ENCODE results near the gene USP25.

Gene USP25, protein sequence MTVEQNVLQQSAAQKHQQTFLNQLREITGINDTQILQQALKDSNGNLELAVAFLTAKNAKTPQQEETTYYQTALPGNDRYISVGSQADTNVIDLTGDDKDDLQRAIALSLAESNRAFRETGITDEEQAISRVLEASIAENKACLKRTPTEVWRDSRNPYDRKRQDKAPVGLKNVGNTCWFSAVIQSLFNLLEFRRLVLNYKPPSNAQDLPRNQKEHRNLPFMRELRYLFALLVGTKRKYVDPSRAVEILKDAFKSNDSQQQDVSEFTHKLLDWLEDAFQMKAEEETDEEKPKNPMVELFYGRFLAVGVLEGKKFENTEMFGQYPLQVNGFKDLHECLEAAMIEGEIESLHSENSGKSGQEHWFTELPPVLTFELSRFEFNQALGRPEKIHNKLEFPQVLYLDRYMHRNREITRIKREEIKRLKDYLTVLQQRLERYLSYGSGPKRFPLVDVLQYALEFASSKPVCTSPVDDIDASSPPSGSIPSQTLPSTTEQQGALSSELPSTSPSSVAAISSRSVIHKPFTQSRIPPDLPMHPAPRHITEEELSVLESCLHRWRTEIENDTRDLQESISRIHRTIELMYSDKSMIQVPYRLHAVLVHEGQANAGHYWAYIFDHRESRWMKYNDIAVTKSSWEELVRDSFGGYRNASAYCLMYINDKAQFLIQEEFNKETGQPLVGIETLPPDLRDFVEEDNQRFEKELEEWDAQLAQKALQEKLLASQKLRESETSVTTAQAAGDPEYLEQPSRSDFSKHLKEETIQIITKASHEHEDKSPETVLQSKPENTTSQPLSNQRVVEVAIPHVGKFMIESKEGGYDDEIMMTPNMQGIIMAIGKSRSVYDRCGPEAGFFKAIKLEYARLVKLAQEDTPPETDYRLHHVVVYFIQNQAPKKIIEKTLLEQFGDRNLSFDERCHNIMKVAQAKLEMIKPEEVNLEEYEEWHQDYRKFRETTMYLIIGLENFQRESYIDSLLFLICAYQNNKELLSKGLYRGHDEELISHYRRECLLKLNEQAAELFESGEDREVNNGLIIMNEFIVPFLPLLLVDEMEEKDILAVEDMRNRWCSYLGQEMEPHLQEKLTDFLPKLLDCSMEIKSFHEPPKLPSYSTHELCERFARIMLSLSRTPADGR

DNA sequence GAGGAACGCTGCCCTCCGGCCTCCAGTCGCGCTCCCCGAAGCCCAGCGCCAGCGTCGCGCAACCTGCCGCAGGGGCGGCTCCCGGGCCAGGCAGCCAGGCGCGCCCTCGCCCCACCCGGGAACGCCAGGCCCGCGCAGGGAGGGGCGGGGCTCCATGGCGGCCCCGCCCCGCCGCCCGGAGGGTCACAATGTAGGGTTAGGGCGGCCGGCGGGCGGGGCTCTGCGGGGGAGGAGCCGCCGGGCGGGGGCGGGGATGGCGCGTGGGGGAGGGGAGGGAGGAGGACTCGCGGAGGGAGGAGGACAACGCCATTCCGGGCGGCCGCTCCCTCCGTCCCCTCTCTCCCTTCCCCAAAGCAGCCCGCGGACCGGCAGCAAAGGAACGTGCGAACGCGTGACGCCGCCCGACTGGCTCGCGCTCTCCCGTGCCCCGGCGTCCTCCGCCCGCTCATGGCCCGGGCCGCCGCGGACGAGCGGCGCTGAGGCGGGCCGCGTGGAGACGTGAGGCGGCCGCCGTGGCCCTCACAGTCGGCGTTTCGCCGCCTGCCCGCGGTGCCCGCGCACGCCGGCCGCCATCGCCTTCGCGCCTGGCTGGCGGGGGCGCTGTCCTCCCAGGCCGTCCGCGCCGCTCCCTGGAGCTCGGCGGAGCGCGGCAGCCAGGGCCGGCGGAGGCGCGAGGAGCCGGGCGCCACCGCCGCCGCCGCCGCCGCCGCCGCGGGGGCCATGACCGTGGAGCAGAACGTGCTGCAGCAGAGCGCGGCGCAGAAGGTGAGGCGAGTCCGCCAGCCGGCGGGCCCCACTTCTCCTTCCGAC, at the start of gene USP25:
Gene USP25, plus strand, starts transcription at position 309 of the 810 bp plus-strand sequence. Its CDS starts 412 bp downstream, at position 721.
- DNase-seq, result peak; percentile 92 to 93

DNA sequence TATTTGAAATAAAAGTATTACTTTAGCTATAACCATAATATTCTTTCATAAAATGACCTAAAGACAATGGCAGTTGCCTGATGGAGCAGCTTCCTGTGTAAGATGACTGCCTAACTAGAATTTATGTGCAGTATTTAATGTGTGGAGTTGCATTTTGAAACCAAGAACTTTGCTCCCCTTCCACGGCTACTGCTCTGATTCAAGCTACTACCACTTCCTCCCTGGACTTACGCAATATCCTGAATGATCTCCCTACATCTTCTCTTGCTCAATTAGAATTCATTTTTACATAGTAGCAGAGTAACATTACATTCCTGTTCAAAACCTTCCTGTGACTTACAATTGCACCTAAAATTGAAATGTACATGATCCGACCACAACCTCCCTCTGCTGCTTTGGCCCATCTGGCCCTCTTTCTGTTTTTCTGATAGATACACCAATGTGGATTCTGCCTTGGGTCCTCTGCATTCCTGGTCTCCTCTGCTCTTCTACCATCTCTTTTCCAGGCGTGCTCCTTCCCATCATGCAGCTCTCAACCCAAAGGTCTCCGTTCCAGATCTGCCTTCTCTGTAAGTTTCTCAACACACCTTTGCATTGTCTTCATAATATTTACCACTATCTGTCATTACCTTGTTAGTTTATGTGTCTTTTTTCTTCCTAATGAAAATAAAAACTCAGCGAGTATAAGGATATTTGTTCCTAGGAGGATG, 47.4 kb upstream of the USP25 start:
- no peak for DNase-seq

DNA sequence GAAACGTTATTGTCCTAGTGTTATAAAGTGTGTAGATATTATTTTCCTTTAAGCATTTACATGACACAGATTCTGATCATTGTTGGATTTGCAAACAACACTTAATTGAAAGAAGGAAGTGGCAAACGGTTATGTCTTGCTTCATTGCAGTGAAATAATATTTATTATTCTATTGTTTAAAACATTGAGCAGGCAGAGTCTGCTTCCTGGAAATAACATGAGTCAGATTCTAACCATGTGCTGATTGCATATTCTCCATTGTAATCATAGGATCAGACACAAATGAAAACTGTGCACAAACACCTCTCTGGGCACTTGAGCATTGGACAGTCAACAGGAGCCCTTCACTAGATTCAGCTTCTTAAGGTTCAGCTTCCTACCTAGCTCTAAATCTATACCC, 46.8 kb upstream of the USP25 start:
- no peak for DNase-seq

DNA sequence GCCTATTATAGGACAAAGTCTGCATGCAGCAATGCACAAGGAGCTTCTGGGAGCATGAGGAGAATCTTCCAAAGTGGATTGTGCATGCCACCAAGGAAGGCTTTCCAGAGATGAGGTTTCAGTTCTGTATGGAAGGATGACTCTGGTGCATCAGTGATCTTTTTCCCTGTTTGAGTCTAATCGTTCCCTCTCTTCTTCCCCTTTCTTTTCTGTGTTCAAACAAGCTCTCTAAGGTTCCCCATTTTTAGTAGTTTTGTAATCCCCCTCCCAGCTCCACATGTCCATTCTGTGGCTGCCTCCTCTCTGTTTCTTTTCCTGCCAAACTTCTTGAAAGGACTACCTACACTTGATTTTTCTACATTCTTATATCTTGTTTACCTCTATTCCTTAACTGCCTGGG, 43.3 kb upstream of the USP25 start:
- DNase-seq, result no peak

DNA sequence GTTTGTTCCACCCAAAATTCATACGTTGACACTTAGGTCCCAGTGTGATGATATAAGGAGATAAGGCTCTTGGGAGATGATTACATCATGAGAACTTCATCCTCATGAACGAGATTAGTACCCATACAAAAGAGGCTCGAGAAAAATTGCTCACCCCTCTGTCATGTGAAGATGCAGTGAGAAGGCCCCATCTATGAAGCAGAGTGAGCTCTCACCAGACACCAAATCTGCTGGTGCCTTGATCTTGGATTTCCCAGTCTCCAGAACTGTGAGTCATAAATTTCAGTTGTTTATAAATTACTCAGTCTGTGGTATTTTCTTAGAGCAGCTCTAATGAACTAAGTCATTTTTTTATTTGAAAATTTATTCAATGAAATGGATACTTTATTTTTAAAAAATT, 42.6 kb upstream of the USP25 start:
- DNase-seq, result no peak

DNA sequence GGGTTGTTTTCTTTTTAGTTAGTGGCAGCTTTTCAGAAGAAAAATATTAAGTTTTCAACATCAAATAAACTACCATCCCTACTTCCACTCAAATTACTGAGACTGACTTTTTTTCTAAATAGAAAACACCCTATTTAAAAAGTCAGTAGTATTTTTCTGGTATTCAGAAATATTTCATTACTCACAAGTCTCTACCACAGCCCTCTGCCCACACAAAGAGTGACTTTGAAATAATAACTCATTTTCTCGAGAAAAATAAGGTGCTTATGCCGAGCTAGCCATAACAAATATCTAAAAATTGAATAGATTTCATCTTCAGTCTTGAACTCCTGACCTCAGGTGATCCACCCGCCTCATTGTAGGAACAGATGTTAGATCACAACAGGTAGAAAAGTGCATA, 41.8 kb upstream of the USP25 start:
- no peak for DNase-seq

DNA sequence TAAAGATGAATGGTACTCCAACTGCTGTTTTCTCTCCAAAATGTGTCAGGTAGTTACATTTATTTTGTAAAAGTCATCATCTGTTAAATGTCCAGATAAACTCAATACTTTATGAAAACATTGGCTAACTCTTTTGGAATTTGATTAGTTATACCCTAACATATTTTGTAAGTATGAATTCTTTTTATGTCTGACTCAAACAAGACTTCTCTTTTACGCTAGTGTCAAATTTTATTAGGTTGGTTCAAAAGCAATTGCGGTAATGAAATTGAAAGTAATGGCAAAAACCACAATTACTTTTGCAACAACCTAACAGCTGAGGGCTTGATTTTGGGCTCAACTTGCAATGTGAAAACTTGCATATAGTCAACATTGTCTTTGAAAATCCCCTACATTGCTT, 41.0 kb upstream of the USP25 start:
- DNase-seq, result no peak

DNA sequence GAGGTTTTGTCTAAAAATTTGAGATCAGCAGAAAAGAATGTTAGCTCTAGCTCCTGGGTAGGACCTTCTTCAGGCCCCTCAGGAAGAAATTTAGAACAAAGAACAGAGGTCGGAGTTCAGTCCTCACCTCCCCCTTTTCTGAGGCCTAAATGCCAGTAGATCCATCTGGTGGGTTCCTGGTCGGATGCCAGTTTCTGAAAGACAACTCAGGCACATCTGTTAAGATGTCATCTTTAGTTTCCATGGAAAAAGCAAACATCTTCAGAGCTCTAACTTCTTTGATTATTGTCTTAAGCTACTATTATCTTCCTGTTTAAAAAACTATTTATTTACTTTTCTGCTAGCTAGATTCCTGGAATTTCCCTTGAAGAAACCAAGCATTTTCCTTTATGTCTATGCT, 37.1 kb upstream of the USP25 start:
- no peak for DNase-seq

DNA sequence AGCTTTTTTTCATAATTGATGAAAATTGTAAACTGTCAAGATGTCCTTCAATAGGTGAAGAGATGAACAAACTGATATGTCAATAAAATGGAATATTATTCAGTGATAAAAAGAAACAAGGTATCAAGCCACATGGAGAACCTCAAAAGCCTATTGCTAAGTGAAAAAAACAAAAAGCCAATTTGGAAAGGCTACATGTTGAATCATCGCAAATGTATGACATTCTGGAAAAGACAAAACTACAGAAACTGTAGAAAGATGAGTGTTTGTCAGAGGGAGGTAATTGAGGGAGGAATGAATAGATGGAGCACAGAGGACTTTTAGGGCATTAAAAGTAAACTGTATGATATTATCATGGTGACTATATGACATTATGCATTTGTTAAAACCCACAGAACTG, 34.5 kb upstream of the USP25 start:
- DNase-seq, result no peak

DNA sequence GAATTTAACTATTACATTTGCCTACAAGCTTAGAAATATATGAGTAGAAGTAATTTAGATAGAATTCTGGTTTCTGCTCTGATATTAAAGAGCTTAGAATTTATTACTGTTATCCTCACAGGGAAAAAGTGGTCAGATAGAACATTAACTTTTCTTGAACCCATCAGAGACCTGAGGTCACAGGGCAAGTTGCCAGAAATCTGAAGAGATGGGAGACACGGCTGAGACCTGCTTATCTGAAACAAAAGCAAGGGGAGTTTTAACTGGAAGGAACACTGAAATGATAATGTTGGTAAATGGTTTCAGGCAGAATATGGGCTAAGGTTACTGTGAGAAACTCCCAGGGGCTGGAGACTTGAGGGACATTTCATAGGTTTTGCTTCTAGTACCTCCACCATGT, 28.0 kb upstream of the USP25 start:
- DNase-seq, result no peak

DNA sequence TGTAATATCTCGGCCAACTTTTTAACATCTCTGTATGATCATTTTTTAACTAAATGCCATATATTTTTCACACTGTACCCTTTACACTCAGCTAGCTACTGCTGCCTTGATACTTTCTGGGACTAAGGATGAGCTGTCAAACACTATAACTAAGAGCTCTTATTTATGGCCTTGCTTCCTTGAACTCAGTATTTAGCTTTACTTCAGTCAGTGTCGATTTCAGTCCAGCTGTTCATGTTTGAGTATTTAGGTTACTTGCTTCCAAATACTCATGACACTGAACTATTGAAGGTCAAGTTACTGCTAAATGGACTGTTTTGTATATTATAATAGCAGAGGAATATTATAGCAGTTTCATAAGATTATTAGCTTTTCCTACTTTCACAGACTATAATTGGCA, 25.9 kb upstream of the USP25 start:
- DNase-seq, result no peak

DNA sequence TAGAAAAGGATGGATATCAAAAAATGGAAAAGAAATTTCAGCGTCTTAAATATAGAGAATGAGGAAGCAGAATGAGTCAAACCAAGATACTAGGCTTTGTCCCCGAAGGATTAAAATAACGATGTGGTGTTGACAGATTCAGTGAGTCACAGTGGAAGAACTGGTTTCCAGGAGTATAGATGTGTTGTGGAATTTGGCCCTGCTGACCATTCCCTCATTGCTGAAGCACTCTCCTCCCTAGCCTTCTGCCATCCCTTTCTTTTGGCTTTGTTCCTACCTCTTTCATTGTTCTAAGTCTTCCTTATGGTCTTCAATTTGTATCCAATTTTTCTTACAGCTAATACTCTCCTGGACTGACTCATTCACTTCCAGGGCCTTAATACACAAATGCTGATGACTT, 23.1 kb upstream of the USP25 start:
- no peak for DNase-seq

DNA sequence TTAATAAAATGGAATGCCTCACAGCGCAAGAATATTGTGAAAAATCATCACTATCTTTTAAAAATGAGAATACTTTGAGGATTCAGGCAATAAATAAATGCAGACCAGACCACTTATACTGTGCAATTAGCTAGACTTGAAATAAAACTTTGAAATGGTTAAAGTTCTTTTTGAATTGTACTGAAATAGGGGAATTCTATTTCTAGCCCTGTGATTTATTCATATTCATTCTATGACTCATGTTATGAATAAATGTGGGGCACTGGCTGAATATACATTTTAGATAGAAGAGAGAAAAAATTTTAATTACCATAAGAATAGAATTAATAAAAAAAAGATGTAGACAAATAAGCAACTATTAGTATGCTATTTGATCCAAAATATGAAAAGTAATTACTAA, 16.4 kb upstream of the USP25 start:
- no peak for DNase-seq

DNA sequence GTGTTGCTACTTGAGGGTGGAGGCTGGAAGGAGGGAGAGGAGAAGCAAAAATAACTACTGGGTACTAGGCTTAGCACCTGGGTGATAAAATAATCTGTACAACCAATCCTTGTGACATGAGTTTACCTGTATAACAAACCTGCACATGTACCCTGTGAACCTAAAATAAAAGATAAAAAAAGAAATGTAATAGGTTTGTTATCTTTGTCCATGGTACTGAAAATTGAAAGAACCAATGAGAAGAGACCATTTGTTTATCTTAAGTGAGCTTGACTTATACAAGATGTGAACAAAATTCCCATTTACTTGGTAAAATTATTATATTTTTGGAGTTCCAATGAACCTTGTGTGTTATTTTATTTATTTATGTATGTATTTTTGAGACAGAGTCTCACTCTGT, 11.1 kb upstream of the USP25 start:
- DNase-seq, result no peak

DNA sequence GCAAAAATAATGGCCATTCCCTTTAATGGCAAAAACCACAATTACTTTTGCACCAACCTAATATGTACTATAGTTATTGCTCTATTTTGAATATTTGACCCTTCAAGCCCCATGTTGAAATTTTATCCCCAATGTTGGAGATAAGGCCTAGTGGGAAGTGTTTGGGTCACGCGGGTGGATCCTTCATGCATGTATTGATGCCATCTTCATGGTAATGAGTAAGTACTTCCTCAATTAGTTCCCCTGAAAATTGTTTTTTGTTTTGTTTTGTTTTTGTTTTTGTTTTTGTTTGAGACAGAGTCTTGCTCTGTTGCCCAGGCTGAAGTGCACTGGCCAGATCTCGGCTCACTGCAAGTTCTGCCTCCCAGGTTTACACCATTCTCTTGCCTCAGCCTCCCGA, 9.8 kb upstream of the USP25 start:
- DNase-seq, result no peak

DNA sequence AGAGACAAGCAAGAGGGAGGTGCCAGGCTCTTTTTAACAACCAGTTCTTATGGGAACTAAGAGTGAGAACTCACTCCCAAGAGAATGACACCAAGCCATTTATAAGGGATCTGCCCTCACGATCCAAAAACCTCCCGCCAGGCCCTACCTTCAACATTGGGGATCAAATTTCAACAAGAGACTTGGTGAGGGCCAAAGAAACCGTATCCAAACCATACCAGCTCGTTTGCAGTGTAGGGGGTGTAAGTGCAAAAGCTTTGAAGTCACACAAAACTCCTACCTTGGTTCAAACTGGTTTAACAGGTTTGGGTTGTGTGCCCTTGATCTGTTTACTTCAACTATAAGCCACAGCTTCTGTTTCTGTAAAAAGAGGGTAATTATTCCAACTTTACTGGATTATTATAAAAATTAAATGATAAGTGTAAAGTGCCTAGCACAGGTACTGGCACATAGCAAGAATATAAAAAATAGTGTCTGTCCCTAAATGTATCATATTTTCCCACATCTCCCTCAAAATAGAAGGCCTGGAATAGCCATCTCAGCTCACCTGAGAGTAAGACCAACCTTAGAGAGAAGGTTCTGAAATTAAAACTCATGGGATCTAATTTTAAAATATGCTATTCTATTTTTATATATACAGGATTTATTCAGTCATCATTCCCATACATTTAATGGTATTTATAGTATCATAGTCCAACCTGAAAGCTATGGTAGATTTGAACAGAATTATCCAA, 7.0 kb upstream of the USP25 start:
- DNase-seq, result no peak

DNA sequence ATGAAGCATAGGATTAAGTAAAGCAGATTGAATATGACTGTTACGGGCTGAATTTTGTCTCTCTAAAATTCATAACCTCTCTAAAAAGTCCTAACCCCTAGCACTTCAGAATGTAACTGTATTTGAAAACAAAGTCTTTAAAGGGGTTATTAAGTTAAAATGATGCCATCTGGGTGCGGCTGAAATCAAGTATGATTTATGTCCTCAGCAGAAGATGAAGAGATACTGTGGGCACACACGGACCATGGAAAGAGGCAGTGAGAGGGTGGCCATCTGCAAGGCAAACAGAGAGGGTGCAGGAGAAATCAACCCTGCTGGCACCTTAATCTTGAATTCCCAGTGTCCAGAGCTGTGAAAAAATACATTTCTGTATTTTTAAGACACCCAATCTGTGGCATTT, 3.8 kb upstream of the USP25 start:
- no peak for DNase-seq

DNA sequence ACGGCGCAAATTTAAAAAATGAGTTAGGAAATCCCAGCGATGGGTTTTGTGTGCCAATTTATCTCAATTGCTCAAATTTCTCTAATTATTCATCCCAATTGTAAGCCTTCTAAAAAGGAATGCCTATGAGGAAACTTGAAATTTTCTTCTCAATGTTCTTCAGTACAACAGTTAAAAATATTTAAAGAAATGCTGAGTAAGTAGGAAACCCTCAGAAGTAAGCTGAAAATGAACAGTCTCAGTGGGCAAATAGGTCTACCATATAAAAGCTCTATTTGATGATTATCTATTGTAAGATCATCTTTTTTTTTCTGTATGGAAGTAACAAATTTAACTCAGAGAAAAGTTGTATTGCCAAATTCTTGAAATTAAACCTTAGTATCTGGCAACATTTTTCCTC, 1.7 kb upstream of the USP25 start:
- no peak for DNase-seq

DNA sequence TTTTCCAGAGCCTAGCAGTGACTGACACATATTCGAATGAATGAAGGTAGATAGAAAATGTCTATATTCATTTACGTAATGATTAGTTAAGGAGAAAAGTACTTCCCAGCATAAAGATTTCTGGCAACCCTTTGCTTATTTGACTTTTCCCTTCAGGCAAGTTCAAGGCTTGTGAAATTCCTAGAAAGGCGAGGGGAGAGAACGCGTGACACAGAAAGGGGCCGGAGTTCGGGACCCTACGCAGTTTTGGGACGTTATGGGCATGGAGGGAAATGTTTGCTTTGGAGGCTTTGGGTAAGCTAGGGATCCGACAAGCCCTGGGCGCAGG, 472 bp upstream of the USP25 start:
- no peak for DNase-seq

DNA sequence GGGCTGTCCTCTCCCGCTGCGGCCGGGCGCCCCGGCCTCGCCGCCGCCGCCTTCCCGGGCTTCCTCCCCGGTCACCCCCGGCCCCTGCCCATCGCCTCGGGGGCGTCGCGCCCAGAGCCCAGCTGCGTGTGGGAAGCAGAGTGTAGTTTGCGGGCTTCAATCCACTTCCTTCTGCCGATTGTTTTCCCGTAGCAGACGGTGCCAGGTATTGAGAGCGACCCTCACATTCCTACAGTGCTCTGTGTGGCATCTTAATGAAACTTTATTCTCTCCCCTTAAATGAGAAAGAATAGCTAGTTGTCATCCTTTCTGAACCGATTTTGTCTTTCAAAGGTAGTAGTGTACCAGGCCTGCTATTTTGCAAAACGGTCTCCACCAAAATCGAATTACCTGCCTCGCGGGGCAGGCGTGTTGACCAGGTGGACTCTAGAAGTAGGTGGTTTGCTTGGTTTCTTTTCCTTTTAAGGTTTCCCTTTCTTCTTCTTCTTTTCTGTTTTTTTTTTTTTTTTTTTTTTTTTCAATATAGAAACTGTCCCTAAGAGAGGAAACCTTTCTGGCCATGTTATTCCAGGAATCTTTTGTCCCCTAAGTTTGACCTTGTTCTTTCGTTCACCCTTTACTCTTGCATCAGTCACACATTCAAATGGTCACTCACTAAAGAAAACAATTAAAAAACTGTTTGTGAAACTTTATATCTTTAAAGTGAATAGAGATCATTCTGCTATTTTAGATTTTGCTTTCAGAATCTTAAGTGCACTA, 881 bp downstream of the USP25 start:
- DNase-seq, result no peak

DNA sequence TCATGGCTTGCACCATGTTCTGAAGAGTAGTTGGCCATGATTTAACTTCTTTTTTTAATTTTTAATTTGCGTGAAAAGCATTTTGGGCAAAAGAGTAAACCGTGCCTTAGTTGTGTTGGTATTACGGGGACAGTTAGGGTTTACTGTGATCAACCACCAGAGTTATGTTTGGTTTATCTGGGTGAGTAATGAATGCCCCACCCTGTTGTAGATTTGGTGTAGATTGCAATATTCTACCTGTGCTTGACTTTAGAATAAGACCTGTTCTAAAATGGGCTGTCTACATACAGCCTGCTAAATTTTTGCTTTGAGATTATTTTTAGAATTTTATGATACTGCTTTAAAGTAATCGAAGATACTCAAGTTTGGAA, 1.4 kb downstream of the USP25 start:
- DNase-seq, result no peak
